Naive thymus-derived CD8-positive, alpha-beta T cell (primary cell): Measurements from ENCODE around the gene DPF3. TPM values are rescaled to one million over a fixed set of nuclear protein-coding genes. Genes with fewer than 3 reads are reported as not detected.

Experiments used
- ATAC-seq, 2 donors: fragments of 150-1000 bp; cut with Tn5 transposase in 1 of 2; sonication (Bioruptor Pico), chemical (Tn5 transposase) in 1 of 2; 1 replicate in 1 of 2; 2 replicates in 1 of 2; pipeline ENCODE4 v1.10.0; 2021; ENCODE audit warnings: mild to moderate bottlenecking in 2 of 2, moderate library complexity in 2 of 2
- POLR2A ChIA-PET: fragments of 350-600 bp; sonication (Branson Sonifier 250); formaldehyde crosslinking; loops from one replicate; lab custom pipeline; 2021; ENCODE audit warnings: antibody characterized with exemption; lab: Charles Lee
- DNase-seq, 10 donors: peaks; one replicate each; pipeline versions ENCODE4 v3.0.0 to v3.0.0-alpha.2; 2020 to 2022
- H3K27ac Mint-ChIP-seq, 10 donors: one replicate each; pipeline ENCODE4 v1.8.0; 2020 to 2022; ENCODE audit warnings: mild to moderate bottlenecking in 10 of 10, mixed read lengths in 10 of 10, moderate library complexity in 4 of 10, inconsistent platforms in 1 of 10
- H3K27me3 Mint-ChIP-seq, 5 donors: one replicate each; pipeline ENCODE4 v1.8.0; 2021 to 2022; ENCODE audit warnings: mixed read lengths in 5 of 5
- H3K36me3 Mint-ChIP-seq, 3 donors: one replicate each; pipeline ENCODE4 v1.8.0; 2020 to 2022; ENCODE audit warnings: mixed read lengths in 3 of 3, mild to moderate bottlenecking in 2 of 3, inconsistent platforms in 1 of 3
- H3K4me1 Mint-ChIP-seq, 4 donors: one replicate each; pipeline ENCODE4 v1.8.0; 2021 to 2022; ENCODE audit warnings: mixed read lengths in 4 of 4
- H3K4me3 Mint-ChIP-seq, 10 donors: one replicate each; pipeline ENCODE4 v1.8.0; 2020 to 2022; ENCODE audit warnings: mild to moderate bottlenecking in 10 of 10, mixed read lengths in 10 of 10, moderate library complexity in 6 of 10, inconsistent platforms in 1 of 10
- H3K9me3 Mint-ChIP-seq, 9 donors: one replicate each; pipeline ENCODE4 v1.8.0; 2020 to 2022; ENCODE audit warnings: mixed read lengths in 9 of 9, mild to moderate bottlenecking in 3 of 9, inconsistent platforms in 1 of 9, moderate library complexity in 1 of 9
- polyA plus RNA-seq, 3 donors: library from polyadenylated mRNA; unstranded; fragments of 300-500 nt; fragmentation: Illumina TruSeq; gene quantifications; one replicate each; pipeline ENCODE4 v1.2.3, GENCODE V29; 2021
- total RNA-seq, 8 experiments: library from RNA in 2 of 8; stranded (reverse) in 2 of 8; gene quantifications; one replicate each; pipeline ENCODE4 v1.2.3 and lab custom pipeline; 2021 to 2026

Gene DPF3
- total and polyA plus RNA-seq, 5 experiments from 2014 or later = 0.35 to 0.58 (median 0.52) TPM

DNA sequence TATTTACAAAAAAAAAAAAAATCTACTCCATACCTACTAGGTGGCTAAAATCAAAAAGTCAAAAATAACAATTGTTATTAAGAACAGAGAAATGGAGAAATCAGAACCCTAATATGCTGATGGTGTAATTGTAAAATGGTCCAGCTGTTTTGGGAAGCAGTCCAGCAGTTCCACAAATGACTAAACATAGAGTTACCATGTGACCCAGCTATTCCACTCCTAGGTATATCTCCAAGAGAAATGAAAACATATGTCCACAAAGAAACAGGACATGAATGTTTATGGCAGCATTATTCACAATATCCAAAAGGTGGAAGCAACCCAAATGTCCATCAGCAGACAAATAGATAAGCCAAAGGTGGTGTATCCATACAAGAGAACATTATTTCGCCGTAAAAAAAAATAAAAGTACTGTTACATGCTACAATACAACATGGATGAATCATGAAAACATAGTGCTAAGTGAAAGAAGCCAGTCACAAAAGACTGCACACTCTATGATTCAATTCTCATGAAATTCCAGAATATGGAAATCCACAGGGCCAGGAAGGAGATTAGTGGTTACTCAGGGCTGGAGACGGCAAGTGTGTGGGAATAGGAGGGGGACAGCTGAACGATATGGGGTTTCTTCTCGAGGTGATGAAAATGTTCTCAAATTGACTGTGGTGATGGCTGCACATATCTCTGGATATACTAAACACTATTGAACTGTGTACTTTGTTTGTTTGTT is 9.1 kb upstream of the DPF3 start:
- no peak for DNase-seq
- H3K9me3 Mint-ChIP-seq = no peaks in the 10 kb centered on the region
- ATAC-seq = no peak
- H3K4me3 Mint-ChIP-seq = no peak overlapping the region
- POLR2A ChIA-PET = interaction anchor here (0.9 kb wide), 1 partner anchor 386 kb away, joined by 3 read pairs; no protein-coding TSS in a partner anchor
- peaks cover 12 to 33% (median 25%) of the 10 kb centered on the region in 5 donors for H3K27me3 Mint-ChIP-seq
- peaks cover 0 to 9% (median 5%) of the 10 kb centered on the region in 4 donors for H3K4me1 Mint-ChIP-seq
- no peak overlapping the region for H3K27ac Mint-ChIP-seq
- no peaks in the 10 kb centered on the region for H3K36me3 Mint-ChIP-seq

DNA sequence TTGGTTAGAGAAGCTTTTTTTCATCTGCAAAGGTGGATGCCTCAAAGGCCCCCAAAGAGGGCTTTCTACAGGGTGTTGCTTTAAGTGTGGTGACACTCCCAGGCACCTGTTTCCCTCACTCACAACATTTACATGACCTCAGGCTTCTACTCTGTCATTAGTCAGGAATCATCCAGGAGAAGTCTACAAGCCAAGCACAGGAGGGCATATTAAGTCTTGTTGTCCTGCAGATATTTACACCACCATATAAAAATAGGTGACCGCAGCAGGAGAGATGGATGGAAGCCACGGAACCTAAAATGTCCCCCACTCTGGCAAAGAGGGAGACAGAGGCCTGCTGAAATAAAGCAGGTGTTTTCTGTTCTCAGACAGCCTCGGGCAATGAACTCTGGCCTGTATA is 7.5 kb upstream of the DPF3 start:
- Mint-ChIP-seq H3K4me3 (no peak overlapping the region), H3K27ac (no peak overlapping the region), H3K36me3 (no peaks in the 10 kb centered on the region), H3K4me1 (peaks cover 0 to 9% (median 5%) of the 10 kb centered on the region in 4 donors), H3K27me3 (peaks cover 14 to 42% (median 30%) of the 10 kb centered on the region in 5 donors), H3K9me3 (no peaks in the 10 kb centered on the region)
- POLR2A ChIA-PET = no interaction called here
- ATAC-seq = no peak
- DNase-seq = no peak

DNA sequence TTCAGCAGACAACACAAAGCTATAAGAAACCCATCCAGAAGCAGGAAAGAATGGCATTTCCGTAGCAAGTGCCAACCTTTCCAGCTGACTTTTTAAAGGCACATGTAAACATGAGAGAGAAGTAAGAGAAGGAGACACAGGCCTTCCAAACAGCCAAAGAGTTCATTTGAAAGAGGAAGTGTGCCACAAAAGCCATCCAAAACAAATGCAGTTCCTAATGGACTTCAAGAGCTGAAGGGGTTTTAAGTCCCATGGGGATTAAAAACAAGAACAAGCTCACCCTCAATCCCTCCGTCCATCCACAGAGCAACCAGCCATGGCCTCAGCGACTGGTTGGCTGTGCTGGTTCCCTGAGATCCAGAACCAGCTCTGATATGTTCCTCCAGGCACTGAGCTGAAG is 4.5 kb upstream of the DPF3 start:
- peaks cover 18 to 49% (median 30%) of the 10 kb centered on the region in 5 donors for H3K27me3 Mint-ChIP-seq
- no peak overlapping the region for H3K4me3 Mint-ChIP-seq
- peak overlapping the region in 1 of 10 donors; percentile 26 for H3K27ac Mint-ChIP-seq
- POLR2A ChIA-PET = no interaction called here
- DNase-seq (no peak), ATAC-seq (no peak)
- no peaks in the 10 kb centered on the region for H3K9me3 Mint-ChIP-seq
- H3K4me1 Mint-ChIP-seq = peaks cover 7 to 14% (median 11%) of the 10 kb centered on the region in 4 donors
- H3K36me3 Mint-ChIP-seq = no peaks in the 10 kb centered on the region

DNA sequence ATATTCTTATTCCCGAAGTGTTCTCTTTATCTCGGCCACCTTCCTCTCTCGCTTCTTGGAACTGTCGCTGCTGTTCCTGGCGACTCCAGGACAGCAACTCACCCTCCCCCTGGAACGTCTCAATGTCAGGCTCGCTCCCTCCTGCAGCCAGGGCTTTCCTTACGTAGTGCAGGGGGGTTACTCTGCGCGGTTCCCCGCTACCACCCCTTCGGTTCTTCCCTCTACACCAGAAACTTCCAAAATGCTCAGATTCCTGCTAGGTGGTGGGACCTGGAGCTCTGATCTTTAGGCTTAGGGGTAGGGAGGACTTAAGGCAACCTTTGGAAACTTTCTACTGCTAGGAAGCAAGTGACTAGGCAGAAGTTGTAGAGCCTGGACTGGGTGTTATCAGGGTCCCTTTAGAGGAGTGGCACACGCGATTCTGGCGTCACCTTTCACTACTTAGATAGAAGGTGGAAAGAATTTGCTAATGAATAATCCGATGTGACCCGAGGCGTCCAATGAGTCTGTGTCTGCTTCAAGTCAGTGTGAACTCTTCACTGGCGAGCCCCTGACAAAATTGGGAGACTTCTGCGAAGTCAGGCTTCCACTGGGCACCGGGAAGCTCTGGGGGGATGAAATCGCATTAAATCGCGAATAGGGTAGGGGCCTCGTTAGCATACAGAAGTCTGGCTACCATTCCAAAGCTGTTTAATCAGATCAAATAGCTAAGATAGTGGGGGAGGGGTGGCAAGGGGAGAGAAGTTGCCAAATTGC is 900 bp upstream of the DPF3 start:
- Mint-ChIP-seq H3K36me3 (no peaks in the 10 kb centered on the region), H3K4me3 (peak overlapping the region; percentile 88 to 99 (median 95)), H3K9me3 (no peaks in the 10 kb centered on the region), H3K27ac (peak overlapping the region in 4 of 10 donors; percentile 12 to 92 (median 41)), H3K27me3 (peaks cover 22 to 63% (median 39%) of the 10 kb centered on the region in 5 donors), H3K4me1 (peaks cover 14 to 29% (median 25%) of the 10 kb centered on the region in 4 donors)
- DNase-seq (peak in 3 of 10 donors; percentile 23 to 35 (median 29)), ATAC-seq (peak in 1 of 2 donors; percentile 18)
- POLR2A ChIA-PET = interaction anchor here (0.7 to 1.3 kb wide), 4 partner anchors 29 to 377 kb away, joined by 3 to 5 read pairs (median 3); partner anchors contain the start of gene DCAF4

DNA sequence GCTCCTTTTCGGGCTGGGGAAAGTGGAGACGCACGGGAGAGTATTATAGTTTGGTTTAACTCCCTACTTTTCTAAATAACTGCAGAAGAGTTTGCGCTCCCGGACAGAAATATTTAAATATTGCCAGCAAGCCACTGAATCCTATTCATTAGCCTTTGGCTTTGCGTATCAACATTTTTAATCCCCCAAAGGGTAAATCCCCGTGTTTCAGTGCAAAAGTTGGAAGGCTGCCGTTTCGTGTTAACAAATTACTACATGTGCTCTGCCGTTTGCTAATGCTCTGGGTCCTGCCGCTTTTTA is 372 bp upstream of the DPF3 start:
- POLR2A ChIA-PET = interaction anchor here (0.7 to 1.3 kb wide), 4 partner anchors 32 to 1778 kb away, joined by 3 to 5 read pairs (median 3); partner anchors contain the start of gene DCAF4
- peak overlapping the region; percentile 12 to 92 (median 86) for H3K27ac Mint-ChIP-seq
- no peaks in the 10 kb centered on the region for H3K9me3 Mint-ChIP-seq
- H3K4me3 Mint-ChIP-seq = peak overlapping the region; percentile 88 to 99 (median 95)
- peaks cover 14 to 29% (median 25%) of the 10 kb centered on the region in 4 donors for H3K4me1 Mint-ChIP-seq
- H3K36me3 Mint-ChIP-seq = no peaks in the 10 kb centered on the region
- no peak for DNase-seq
- H3K27me3 Mint-ChIP-seq = peaks cover 20 to 58% (median 39%) of the 10 kb centered on the region in 5 donors
- ATAC-seq = no peak

DNA sequence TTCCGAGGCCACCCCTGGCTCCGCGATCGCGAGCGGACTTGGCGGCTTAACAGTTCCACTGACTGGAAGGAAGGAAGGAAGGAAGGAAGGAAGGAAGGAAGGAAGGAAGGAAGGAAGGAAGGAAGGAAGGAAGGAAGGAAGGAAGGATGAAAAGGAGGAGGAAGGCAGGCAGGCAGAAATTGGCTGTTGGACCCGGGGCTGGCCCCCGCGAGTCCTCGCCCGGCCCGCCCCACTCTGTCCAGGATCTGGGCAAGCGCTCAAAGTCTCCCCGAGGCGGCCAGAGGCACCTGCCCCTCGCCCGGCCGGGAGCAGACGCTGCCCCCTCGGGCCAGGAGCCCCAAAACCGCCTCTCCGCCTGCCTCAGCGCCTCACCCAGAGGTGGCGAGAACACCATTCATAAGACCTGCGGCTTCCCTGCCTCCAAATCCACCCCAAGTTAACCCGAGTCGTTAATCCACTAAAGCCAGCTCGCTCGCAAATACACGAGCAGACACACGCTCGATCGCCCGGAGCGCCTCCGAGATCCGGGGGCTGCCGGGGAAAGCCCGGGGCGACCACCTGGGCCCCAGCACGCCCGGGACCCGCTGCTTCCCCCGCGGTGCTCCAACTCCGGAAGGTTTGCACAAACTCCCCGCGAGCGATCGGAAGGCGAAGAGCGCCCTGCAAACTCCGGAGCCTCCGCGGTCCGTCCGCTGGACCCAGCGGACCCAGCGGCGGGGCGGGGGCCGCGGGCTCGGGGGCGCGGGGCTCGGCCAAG is 844 bp downstream of the DPF3 start:
- DNase-seq = peak in 7 of 10 donors; percentile 8 to 39 (median 30)
- POLR2A ChIA-PET = interaction anchor here (1.3 kb wide), 1 partner anchor 374 kb away, joined by 5 read pairs; no protein-coding TSS in a partner anchor
- Mint-ChIP-seq H3K4me1 (peaks cover 14 to 29% (median 25%) of the 10 kb centered on the region in 4 donors), H3K27ac (peak overlapping the region in 6 of 10 donors; percentile 21 to 90 (median 86)), H3K4me3 (peak overlapping the region; percentile 81 to 97 (median 94)), H3K27me3 (peaks cover 16 to 46% (median 36%) of the 10 kb centered on the region in 5 donors), H3K36me3 (no peaks in the 10 kb centered on the region), H3K9me3 (no peaks in the 10 kb centered on the region)
- peak; percentile 13 to 26 for ATAC-seq

GRCh38 chr14:72892103-72892878 is 1.6 kb downstream of the DPF3 start:
- peaks cover 11 to 38% (median 33%) of the 10 kb centered on the region in 5 donors for H3K27me3 Mint-ChIP-seq

GRCh38 chr14:72891666-72892102 is 2.2 kb downstream of the DPF3 start:
- Mint-ChIP-seq H3K4me3 (peak overlapping the region; percentile 81 to 97 (median 94)), H3K9me3 (peaks cover 0 to 2% (median 0%) of the 10 kb centered on the region in 9 donors), H3K36me3 (no peaks in the 10 kb centered on the region), H3K27me3 (peaks cover 11 to 33% (median 28%) of the 10 kb centered on the region in 5 donors), H3K4me1 (peaks cover 14 to 29% (median 25%) of the 10 kb centered on the region in 4 donors), H3K27ac (peak overlapping the region in 1 of 10 donors; percentile 35)
- DNase-seq (no peak), ATAC-seq (no peak)
- POLR2A ChIA-PET = no interaction called here

More at GRCh38 chr14:72892103-72892878, 1.6 kb downstream of the DPF3 start:
- peak overlapping the region in 7 of 10 donors; percentile 9 to 90 (median 82) for H3K27ac Mint-ChIP-seq
- H3K9me3 Mint-ChIP-seq = peaks cover 0 to 1% (median 0%) of the 10 kb centered on the region in 9 donors
- DNase-seq (peak in 6 of 10 donors; percentile 12 to 37 (median 27)), ATAC-seq (no peak)
- POLR2A ChIA-PET = no interaction called here
- peaks cover 14 to 29% (median 25%) of the 10 kb centered on the region in 4 donors for H3K4me1 Mint-ChIP-seq
- H3K36me3 Mint-ChIP-seq = no peaks in the 10 kb centered on the region
- peak overlapping the region; percentile 81 to 97 (median 94) for H3K4me3 Mint-ChIP-seq

GRCh38 chr14:72889366-72889765 is 4.5 kb downstream of the DPF3 start:
- H3K4me1 Mint-ChIP-seq = peaks cover 10 to 21% (median 17%) of the 10 kb centered on the region in 4 donors
- no peak for ATAC-seq
- peaks cover 7 to 22% (median 17%) of the 10 kb centered on the region in 5 donors for H3K27me3 Mint-ChIP-seq
- H3K36me3 Mint-ChIP-seq = no peaks in the 10 kb centered on the region
- H3K4me3 Mint-ChIP-seq = no peak overlapping the region
- POLR2A ChIA-PET = no interaction called here
- H3K27ac Mint-ChIP-seq = no peak overlapping the region
- DNase-seq = no peak
- peaks cover 0 to 3% (median 0%) of the 10 kb centered on the region in 9 donors for H3K9me3 Mint-ChIP-seq

DNA sequence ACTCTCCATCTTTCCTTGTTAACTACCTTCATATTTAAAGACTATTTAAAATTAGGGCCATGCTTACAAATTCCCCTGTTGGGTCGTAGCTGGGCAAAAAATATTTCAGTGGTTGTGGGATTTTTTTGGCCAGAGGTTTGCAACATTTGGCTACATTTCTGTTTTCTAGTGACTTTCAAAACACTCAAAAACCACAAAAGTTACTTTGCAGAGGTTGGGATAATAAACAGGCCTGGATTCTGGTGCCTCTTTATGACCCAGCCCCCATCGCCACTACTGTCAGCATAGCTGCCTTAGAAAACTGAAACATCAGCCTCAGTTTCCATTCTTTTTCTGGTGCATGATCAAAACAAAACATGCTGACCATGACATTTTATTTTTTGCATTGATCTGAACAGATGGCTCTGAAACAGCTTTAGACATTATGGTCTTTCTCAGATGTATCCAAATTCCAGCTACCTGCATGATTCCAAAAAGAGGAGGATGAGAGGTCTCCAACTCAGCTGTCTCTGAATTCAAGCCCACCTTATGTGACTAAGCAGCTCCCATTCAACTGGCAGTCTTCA is 5.2 kb downstream of the DPF3 start:
- POLR2A ChIA-PET = no interaction called here
- Mint-ChIP-seq H3K27ac (no peak overlapping the region), H3K4me3 (no peak overlapping the region), H3K27me3 (peaks cover 7 to 22% (median 17%) of the 10 kb centered on the region in 5 donors), H3K36me3 (no peaks in the 10 kb centered on the region), H3K4me1 (peaks cover 10 to 21% (median 14%) of the 10 kb centered on the region in 4 donors), H3K9me3 (peaks cover 0 to 3% (median 0%) of the 10 kb centered on the region in 9 donors)
- ATAC-seq (no peak), DNase-seq (no peak)

DNA sequence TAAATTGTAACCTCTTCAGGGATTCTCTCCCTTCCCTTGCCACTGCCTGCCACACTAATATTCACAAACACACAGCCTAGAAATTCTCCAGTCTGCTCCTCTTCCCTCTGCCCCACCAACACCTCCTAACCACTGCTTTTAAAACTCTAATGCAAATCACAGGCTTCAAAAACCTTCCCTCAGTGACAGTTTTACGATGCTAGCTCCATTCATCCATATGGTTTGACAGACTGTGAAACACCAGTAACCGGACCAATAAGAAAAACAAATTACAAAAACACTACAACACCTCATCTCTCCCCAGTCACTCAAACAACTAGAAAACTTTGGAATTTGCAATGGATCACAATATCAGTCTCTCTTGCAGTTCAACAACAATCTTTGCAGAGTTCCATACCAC is 5.7 kb downstream of the DPF3 start:
- no peak overlapping the region for H3K4me3 Mint-ChIP-seq
- peaks cover 10 to 27% (median 14%) of the 10 kb centered on the region in 4 donors for H3K4me1 Mint-ChIP-seq
- POLR2A ChIA-PET = interaction anchor here (0.7 kb wide), 1 partner anchor 10 kb away, joined by 3 read pairs; no protein-coding TSS in a partner anchor

More for the DNA sequence above, 5.7 kb downstream of the DPF3 start:
- Mint-ChIP-seq H3K36me3 (no peaks in the 10 kb centered on the region), H3K27ac (no peak overlapping the region), H3K9me3 (peaks cover 0 to 3% (median 0%) of the 10 kb centered on the region in 9 donors), H3K27me3 (peaks cover 7 to 22% (median 17%) of the 10 kb centered on the region in 5 donors)
- ATAC-seq = no peak
- no peak for DNase-seq
